Measurements from ENCODE around the gene MMP14. TPM values are rescaled to one million over a fixed set of nuclear protein-coding genes. Genes with fewer than 3 reads are reported as not detected.
"Not testable (repeated sequence)": the region's sequence is repeated elsewhere in the genome, so short reads cannot be mapped to it uniquely, and the experiment has no call there.

MMP14 gene
- polyA plus RNA-seq, 1 donor = 108 TPM

GRCh38 chr14:22856428-22856827 lies 20.0 kb downstream of the MMP14 start:
- WGBS (ENCODE audit: insufficient coverage, low lambda C conversion rate) = no CpG with 5 or more reads among the region's 5 CpGs
- H3K4me1 ChIP-seq (ENCODE audit: control insufficient read depth, insufficient read depth, low read length) = peaks cover 29% of the 10 kb centered on the region

GRCh38 chr14:22860377-22860776 lies 24.0 kb downstream of the MMP14 start:
- H3K27ac ChIP-seq (ENCODE audit: low read length); H3K27me3 ChIP-seq (ENCODE audit: control insufficient read depth, insufficient read depth, low read length); H3K4me3 ChIP-seq (ENCODE audit: low read length); H3K9me3 ChIP-seq (ENCODE audit: control insufficient read depth, low read depth, low read length); H3K4me1 ChIP-seq (ENCODE audit: control insufficient read depth, insufficient read depth, low read length); H3K36me3 ChIP-seq (ENCODE audit: control insufficient read depth, insufficient read depth, low read length); DNase-seq: not testable (repeated sequence)
- no CpG with 5 or more reads among the region's 3 CpGs for WGBS (ENCODE audit: insufficient coverage, low lambda C conversion rate)

More at GRCh38 chr14:22856428-22856827, 20.0 kb downstream of the MMP14 start:
- no peak overlapping the region for H3K4me3 ChIP-seq (ENCODE audit: low read length)
- H3K27me3 ChIP-seq (ENCODE audit: control insufficient read depth, insufficient read depth, low read length) = no peaks in the 10 kb centered on the region
- H3K27ac ChIP-seq (ENCODE audit: low read length) = no peak overlapping the region
- H3K9me3 ChIP-seq (ENCODE audit: control insufficient read depth, low read depth, low read length) = peaks cover 2% of the 10 kb centered on the region
- DNase-seq = no peak
- no peaks in the 10 kb centered on the region for H3K36me3 ChIP-seq (ENCODE audit: control insufficient read depth, insufficient read depth, low read length)

- no peak for DNase-seq
Observed at GRCh38 chr14:22861651-22862050, 25.3 kb downstream of the MMP14 start.

GRCh38 chr14:22864979-22865378 lies 28.6 kb downstream of the MMP14 start:
- WGBS (ENCODE audit: insufficient coverage, low lambda C conversion rate) = no CpG with 5 or more reads among the region's 4 CpGs
- no peak for DNase-seq
- H3K36me3 ChIP-seq (ENCODE audit: control insufficient read depth, insufficient read depth, low read length) = no peaks in the 10 kb centered on the region
- H3K4me1 ChIP-seq (ENCODE audit: control insufficient read depth, insufficient read depth, low read length) = no peaks in the 10 kb centered on the region
- H3K4me3 ChIP-seq (ENCODE audit: low read length) = no peak overlapping the region
- no peak overlapping the region for H3K27ac ChIP-seq (ENCODE audit: low read length)
- H3K9me3 ChIP-seq (ENCODE audit: control insufficient read depth, low read depth, low read length) = no peaks in the 10 kb centered on the region
- no peaks in the 10 kb centered on the region for H3K27me3 ChIP-seq (ENCODE audit: control insufficient read depth, insufficient read depth, low read length)

More at GRCh38 chr14:22861651-22862050, 25.3 kb downstream of the MMP14 start:
- Histone ChIP-seq H3K36me3 (ENCODE audit: control insufficient read depth, insufficient read depth, low read length) (no peaks in the 10 kb centered on the region), H3K4me1 (ENCODE audit: control insufficient read depth, insufficient read depth, low read length) (no peaks in the 10 kb centered on the region), H3K27me3 (ENCODE audit: control insufficient read depth, insufficient read depth, low read length) (no peaks in the 10 kb centered on the region), H3K27ac (ENCODE audit: low read length) (no peak overlapping the region), H3K9me3 (ENCODE audit: control insufficient read depth, low read depth, low read length) (peaks cover 2% of the 10 kb centered on the region), H3K4me3 (ENCODE audit: low read length) (no peak overlapping the region)

GRCh38 chr14:22865424-22866405 lies 29.3 kb downstream of the MMP14 start:
- no peaks in the 10 kb centered on the region for H3K9me3 ChIP-seq (ENCODE audit: control insufficient read depth, low read depth, low read length)
- H3K4me3 ChIP-seq (ENCODE audit: low read length) = no peak overlapping the region
- no CpG with 5 or more reads among the region's 6 CpGs for WGBS (ENCODE audit: insufficient coverage, low lambda C conversion rate)
- H3K36me3 ChIP-seq (ENCODE audit: control insufficient read depth, insufficient read depth, low read length) = no peaks in the 10 kb centered on the region
- H3K4me1 ChIP-seq (ENCODE audit: control insufficient read depth, insufficient read depth, low read length) = peaks cover 5% of the 10 kb centered on the region
- no peak for DNase-seq
- no peak overlapping the region for H3K27ac ChIP-seq (ENCODE audit: low read length)
- no peaks in the 10 kb centered on the region for H3K27me3 ChIP-seq (ENCODE audit: control insufficient read depth, insufficient read depth, low read length)

- Histone ChIP-seq H3K4me3 (ENCODE audit: low read length) (no peak overlapping the region), H3K9me3 (ENCODE audit: control insufficient read depth, low read depth, low read length) (no peaks in the 10 kb centered on the region), H3K36me3 (ENCODE audit: control insufficient read depth, insufficient read depth, low read length) (no peaks in the 10 kb centered on the region), H3K4me1 (ENCODE audit: control insufficient read depth, insufficient read depth, low read length) (peaks cover 7% of the 10 kb centered on the region), H3K27me3 (ENCODE audit: control insufficient read depth, insufficient read depth, low read length) (no peaks in the 10 kb centered on the region), H3K27ac (ENCODE audit: low read length) (no peak overlapping the region)
- 100% methylated on average over 1 of the region's 5 CpGs for WGBS (ENCODE audit: insufficient coverage, low lambda C conversion rate)
- DNase-seq = no peak
Observed at GRCh38 chr14:22866874-22867273, 30.5 kb downstream of the MMP14 start.

GRCh38 chr14:22870811-22871223 lies 34.4 kb downstream of the MMP14 start:
- Histone ChIP-seq H3K27ac (ENCODE audit: low read length) (peak overlapping the region; percentile 92), H3K9me3 (ENCODE audit: control insufficient read depth, low read depth, low read length) (no peaks in the 10 kb centered on the region), H3K4me1 (ENCODE audit: control insufficient read depth, insufficient read depth, low read length) (peaks cover 13% of the 10 kb centered on the region), H3K27me3 (ENCODE audit: control insufficient read depth, insufficient read depth, low read length) (no peaks in the 10 kb centered on the region), H3K36me3 (ENCODE audit: control insufficient read depth, insufficient read depth, low read length) (peaks cover 25% of the 10 kb centered on the region), H3K4me3 (ENCODE audit: low read length) (peak overlapping the region; percentile 98)
- no peak for DNase-seq
- WGBS (ENCODE audit: insufficient coverage, low lambda C conversion rate) = no CpG with 5 or more reads among the region's 1 CpG

- peak; percentile 92 to 97 for DNase-seq
- Histone ChIP-seq H3K4me1 (ENCODE audit: control insufficient read depth, insufficient read depth, low read length) (peaks cover 13% of the 10 kb centered on the region), H3K4me3 (ENCODE audit: low read length) (peak within 1 kb of the TSS; percentile 98), H3K27ac (ENCODE audit: low read length) (peak within 1 kb of the TSS; percentile 92), H3K36me3 (ENCODE audit: control insufficient read depth, insufficient read depth, low read length) (peaks cover 31% of the 10 kb centered on the region), H3K9me3 (ENCODE audit: control insufficient read depth, low read depth, low read length) (no peaks in the 10 kb centered on the region), H3K27me3 (ENCODE audit: control insufficient read depth, insufficient read depth, low read length) (no peaks in the 10 kb centered on the region)
- 10% methylated on average over 2 of the region's 50 CpGs for WGBS (ENCODE audit: insufficient coverage, low lambda C conversion rate)
Observed at GRCh38 chr14:22871224-22872032, 35.0 kb downstream of the MMP14 start, which contains the start of gene LRP10. LRP10 (plus strand) TSS chr14:22871740; CDS start chr14:22872304, 564 bp downstream.

GRCh38 chr14:22872033-22872832 lies 35.8 kb downstream of the MMP14 start:
- H3K9me3 ChIP-seq (ENCODE audit: control insufficient read depth, low read depth, low read length) = no peaks in the 10 kb centered on the region
- no peaks in the 10 kb centered on the region for H3K27me3 ChIP-seq (ENCODE audit: control insufficient read depth, insufficient read depth, low read length)
- peak overlapping the region; percentile 92 for H3K27ac ChIP-seq (ENCODE audit: low read length)
- peak overlapping the region; percentile 98 for H3K4me3 ChIP-seq (ENCODE audit: low read length)
- H3K4me1 ChIP-seq (ENCODE audit: control insufficient read depth, insufficient read depth, low read length) = peaks cover 13% of the 10 kb centered on the region
- no CpG with 5 or more reads among the region's 45 CpGs for WGBS (ENCODE audit: insufficient coverage, low lambda C conversion rate)
- peaks cover 39% of the 10 kb centered on the region for H3K36me3 ChIP-seq (ENCODE audit: control insufficient read depth, insufficient read depth, low read length)
- peak; percentile 85 to 90 for DNase-seq
